ENCODE data around the gene CANT1.

CANT1 gene

GRCh38 chr17:79020631-79021301 lies 11.2 kb upstream of the CANT1 start:
- no peak overlapping the region for H3K27ac ChIP-seq
- H3K4me2 ChIP-seq: no peak overlapping the region
- TF ChIP-seq Cebpa-rat (IDR thresholded peaks at IDR 0.05): no peak
- H3K36me3 ChIP-seq: no peaks in the 10 kb centered on the region
- H3K4me1 ChIP-seq: peaks cover 23% of the 10 kb centered on the region
- H3K4me3 ChIP-seq: no peak overlapping the region
- H3K9me3 ChIP-seq: peaks cover 6% of the 10 kb centered on the region
- H3K27me3 ChIP-seq: peaks cover 32% of the 10 kb centered on the region
- no peak overlapping the region for H3K9ac ChIP-seq
- H4K20me1 ChIP-seq: no peaks in the 10 kb centered on the region

DNA sequence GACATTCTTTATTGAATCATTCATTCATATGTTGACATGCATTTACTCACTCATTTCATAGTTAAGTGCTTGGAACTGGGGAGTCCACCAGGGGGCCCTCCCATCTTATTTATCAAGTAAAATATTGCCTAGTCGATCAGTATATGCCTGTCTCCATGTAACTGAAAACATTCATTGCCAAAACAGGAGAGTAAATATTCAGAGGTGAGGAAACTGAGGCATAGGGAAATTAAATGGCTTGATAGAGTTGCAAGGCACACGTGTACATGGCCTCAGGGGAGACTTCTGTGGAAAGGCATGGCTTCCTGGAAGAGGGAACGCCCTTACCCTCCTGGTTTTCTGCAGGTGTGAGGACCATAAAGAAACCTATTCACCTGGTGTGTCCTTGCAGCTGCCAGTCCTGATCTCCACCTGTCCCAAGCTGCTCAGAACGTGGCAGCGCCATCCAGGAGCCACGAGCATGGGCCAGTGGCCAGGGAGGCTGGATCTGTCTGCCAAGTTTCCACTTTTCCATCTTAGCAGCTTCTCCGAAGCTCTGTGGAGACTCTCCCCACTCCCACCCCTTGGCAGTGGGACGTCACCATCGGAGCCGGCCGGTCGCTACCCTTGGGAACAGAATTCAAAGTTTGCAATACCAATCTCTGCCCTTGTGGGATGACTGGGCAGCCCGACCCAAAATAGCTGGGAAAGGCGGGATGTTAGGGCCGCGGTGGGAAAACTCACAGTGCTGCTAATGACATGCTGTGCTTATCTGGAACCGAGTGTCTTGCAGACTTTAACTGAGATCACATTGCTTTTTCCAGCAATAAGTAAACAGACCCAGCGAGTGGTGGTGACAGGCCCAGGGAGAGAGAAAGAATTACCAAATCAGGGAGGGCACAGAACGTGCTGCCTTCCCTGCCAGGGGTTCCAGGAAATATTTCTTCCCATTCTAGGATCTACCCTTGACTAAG lies 10.3 kb upstream of the CANT1 start:
- no peak for TF ChIP-seq Cebpa-rat (IDR thresholded peaks at IDR 0.05)
- Histone ChIP-seq H3K27me3 (peaks cover 23% of the 10 kb centered on the region), H3K9ac (no peak overlapping the region), H3K9me3 (peaks cover 13% of the 10 kb centered on the region), H4K20me1 (no peaks in the 10 kb centered on the region), H3K4me2 (no peak overlapping the region), H3K4me1 (peaks cover 15% of the 10 kb centered on the region), H3K27ac (no peak overlapping the region), H3K4me3 (no peak overlapping the region), H3K36me3 (no peaks in the 10 kb centered on the region)

DNA sequence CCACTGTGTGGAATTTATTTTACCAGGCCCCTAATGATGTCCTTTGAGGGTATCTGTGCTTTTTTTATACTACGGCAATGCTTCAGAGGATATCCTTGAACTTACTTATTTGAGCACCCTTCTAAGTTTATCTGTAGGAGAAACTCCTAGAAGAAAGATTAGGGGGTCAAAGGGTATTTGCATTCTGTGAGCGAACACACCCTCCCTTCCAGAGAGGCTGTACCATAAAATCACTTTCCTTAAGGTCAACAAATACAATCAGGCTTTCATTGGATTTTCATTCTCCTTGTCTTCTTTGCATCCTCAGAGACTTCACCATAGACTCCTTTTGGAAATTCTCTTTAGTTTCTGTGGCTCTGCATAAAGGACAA lies 9.7 kb upstream of the CANT1 start:
- no peak overlapping the region for H3K4me2 ChIP-seq
- peaks cover 14% of the 10 kb centered on the region for H3K9me3 ChIP-seq
- peaks cover 8% of the 10 kb centered on the region for H3K4me1 ChIP-seq
- no peak for TF ChIP-seq Cebpa-rat (IDR thresholded peaks at IDR 0.05)
- no peak overlapping the region for H3K4me3 ChIP-seq
- peaks cover 16% of the 10 kb centered on the region for H3K27me3 ChIP-seq
- no peak overlapping the region for H3K9ac ChIP-seq
- H3K27ac ChIP-seq: no peak overlapping the region
- H4K20me1 ChIP-seq: no peaks in the 10 kb centered on the region
- no peaks in the 10 kb centered on the region for H3K36me3 ChIP-seq

- Histone ChIP-seq H4K20me1 (no peaks in the 10 kb centered on the region), H3K9me3 (peaks cover 23% of the 10 kb centered on the region), H3K9ac (no peak overlapping the region), H3K4me3 (no peak overlapping the region), H3K27me3 (peaks cover 9% of the 10 kb centered on the region; the same call in 1 of the 2 replicates), H3K27ac (no peak overlapping the region), H3K36me3 (no peaks in the 10 kb centered on the region), H3K4me2 (no peak overlapping the region), H3K4me1 (no peaks in the 10 kb centered on the region)
- no peak for TF ChIP-seq Cebpa-rat (IDR thresholded peaks at IDR 0.05)
These were observed 8.8 kb upstream of the CANT1 start for GRCh38 chr17:79018370-79018695.

DNA sequence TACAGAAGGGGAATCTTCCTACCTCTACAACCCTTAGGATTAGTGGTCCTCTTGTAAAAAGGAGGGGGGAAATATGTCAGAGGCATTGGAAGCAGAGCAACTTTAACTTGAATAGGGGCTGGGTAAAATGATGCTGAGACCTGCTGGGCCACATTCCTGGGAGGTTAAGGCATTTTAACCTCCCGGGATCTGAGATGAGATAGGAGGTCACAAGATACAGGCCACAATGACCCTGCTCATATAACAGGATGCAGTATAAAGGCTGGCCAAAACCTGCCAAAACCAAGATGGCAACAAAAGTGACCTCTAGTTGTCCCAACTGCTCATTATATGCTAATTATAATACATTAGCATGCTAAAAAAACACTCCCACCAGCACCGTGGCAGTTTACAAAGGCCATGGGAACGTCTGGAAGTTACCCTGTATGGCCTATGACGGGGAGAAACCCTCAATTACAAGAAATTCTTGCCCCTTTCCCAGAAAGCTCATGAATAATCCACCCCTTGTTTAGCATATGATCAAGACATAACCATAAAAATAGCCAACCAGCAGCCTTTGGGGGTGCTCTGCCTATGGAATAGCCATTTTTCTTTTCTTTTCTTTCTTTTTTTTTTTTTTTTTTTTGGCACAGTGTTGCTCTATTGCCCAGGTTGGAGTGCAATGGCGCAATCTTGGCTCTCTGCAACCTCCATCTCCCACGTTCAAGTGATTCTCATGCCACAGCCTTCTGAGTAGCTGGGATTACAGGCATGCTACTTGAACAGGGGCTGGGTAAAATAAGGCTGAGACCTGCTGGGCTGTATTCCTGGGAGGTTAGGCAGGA lies 8.2 kb upstream of the CANT1 start:
- Histone ChIP-seq H4K20me1 (no peaks in the 10 kb centered on the region), H3K4me1 (no peaks in the 10 kb centered on the region), H3K9ac (no peak overlapping the region), H3K27me3 (peaks cover 3% of the 10 kb centered on the region; the same call in 1 of the 2 replicates), H3K9me3 (peaks cover 29% of the 10 kb centered on the region), H3K4me2 (no peak overlapping the region), H3K4me3 (no peak overlapping the region), H3K36me3 (no peaks in the 10 kb centered on the region), H3K27ac (no peak overlapping the region)
- TF ChIP-seq Cebpa-rat (IDR thresholded peaks at IDR 0.05): no peak

- Histone ChIP-seq H3K27ac (no peak overlapping the region), H3K9ac (no peak overlapping the region), H3K9me3 (peaks cover 35% of the 10 kb centered on the region), H3K36me3 (no peaks in the 10 kb centered on the region), H3K4me1 (peaks cover 11% of the 10 kb centered on the region), H3K4me2 (no peak overlapping the region), H4K20me1 (peaks cover under 1% of the 10 kb centered on the region; the same call in 1 of the 2 replicates), H3K27me3 (no peaks in the 10 kb centered on the region), H3K4me3 (no peak overlapping the region)
- no peak for TF ChIP-seq Cebpa-rat (IDR thresholded peaks at IDR 0.05)
These were observed 4.7 kb upstream of the CANT1 start for GRCh38 chr17:79014158-79014758.

DNA sequence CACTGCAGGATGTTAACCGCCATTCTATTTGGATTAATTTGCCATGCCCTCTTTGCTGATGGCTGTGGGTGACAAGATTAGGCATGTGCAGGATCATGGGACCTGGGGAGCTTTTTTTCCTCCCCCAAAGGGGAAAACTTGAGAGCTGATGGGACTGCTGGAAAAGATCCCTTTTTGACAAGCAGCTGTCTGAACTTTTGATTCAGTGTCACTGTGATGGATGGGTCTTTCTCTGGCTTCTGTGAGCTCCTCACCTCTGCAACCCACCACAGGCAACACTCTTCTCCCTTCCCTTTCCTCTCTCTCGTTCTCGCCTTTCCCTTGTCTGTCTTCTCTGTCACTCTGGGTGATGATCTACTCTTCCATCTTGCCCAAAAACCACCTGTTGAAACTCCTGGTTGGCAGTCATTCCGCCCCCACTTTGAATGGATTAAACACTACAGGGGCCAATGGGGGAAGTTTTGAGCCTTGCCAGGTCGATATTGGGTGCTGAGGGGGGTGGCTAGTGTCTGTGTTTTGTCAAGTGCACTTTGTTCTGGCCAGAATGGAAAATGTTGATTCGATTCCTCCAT lies 3.1 kb upstream of the CANT1 start:
- no peak overlapping the region for H3K27ac ChIP-seq

DNA sequence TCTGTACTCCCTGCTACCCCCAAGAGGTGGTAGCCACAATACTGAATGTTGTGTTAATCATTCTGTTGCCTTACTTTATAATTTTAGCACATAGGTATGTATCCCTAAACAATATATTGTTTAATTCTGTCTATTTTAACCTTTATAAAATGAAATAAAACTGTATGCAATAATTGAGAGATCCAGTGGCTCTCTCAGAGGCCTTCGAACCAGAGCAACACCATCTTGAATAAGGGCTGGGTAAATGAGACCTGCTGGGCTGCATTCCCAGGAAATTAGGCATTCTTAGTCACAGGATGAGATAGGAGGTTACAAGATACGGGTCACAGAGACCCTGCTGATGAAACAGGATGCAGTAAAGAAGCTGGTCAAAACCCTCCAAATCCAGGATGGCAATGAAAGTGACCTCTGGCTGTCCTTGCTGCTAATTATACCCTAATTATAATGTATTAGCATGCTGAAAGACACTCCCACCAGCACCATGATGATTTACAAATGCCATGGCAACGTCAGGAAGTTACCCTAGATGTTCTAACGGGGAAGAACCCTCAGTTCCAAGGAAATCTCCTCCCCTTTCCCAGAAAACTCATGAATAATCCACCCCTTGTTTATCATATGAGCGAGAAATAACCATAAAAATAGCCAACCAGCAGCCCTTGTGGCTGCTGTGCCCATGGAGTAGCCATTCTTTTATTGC lies 2.0 kb upstream of the CANT1 start:
- TF ChIP-seq Cebpa-rat (IDR thresholded peaks at IDR 0.05): no peak
- peaks cover 35% of the 10 kb centered on the region for H3K9me3 ChIP-seq
- no peak overlapping the region for H3K27ac ChIP-seq
- no peak overlapping the region for H3K4me2 ChIP-seq
- no peak overlapping the region for H3K4me3 ChIP-seq
- peaks cover 14% of the 10 kb centered on the region; the same call in 1 of the 2 replicates for H3K36me3 ChIP-seq
- H3K27me3 ChIP-seq: no peaks in the 10 kb centered on the region
- H3K4me1 ChIP-seq: peaks cover 35% of the 10 kb centered on the region
- H4K20me1 ChIP-seq: peaks cover 27% of the 10 kb centered on the region
- no peak overlapping the region for H3K9ac ChIP-seq

More for the DNA sequence above, 3.1 kb upstream of the CANT1 start:
- H3K27me3 ChIP-seq: no peaks in the 10 kb centered on the region
- H4K20me1 ChIP-seq: peaks cover 16% of the 10 kb centered on the region
- H3K9me3 ChIP-seq: peaks cover 35% of the 10 kb centered on the region
- H3K4me2 ChIP-seq: no peak overlapping the region
- no peak for TF ChIP-seq Cebpa-rat (IDR thresholded peaks at IDR 0.05)
- H3K4me1 ChIP-seq: peaks cover 24% of the 10 kb centered on the region
- H3K4me3 ChIP-seq: no peak overlapping the region
- H3K36me3 ChIP-seq: peaks cover 5% of the 10 kb centered on the region; the same call in 1 of the 2 replicates
- H3K9ac ChIP-seq: no peak overlapping the region

All from BLaER1 (cell line).